Karpas-422 (cell line): Measurements from ENCODE around the gene SATL1. TPM values are rescaled to one million over a fixed set of nuclear protein-coding genes. Genes with fewer than 3 reads are reported as not detected.

Source experiments
- DNase-seq: peaks from one replicate; pipeline ENCODE4 v3.0.0-alpha.2; 2015
- H2AFZ ChIP-seq: fragments of 200-600 bp; sonication (generic); 2 replicates; pipeline ENCODE4 v1.6.1; 2014; ENCODE audit warnings: antibody characterized with exemption, low read length, mixed read lengths
- H3K27ac ChIP-seq: fragments of 200-600 bp; sonication (generic); 2 replicates; pipeline ENCODE4 v1.5.1; 2014; ENCODE audit warnings: mild to moderate bottlenecking, low read length, moderate library complexity
- H3K27me3 ChIP-seq: fragments of 200-600 bp; sonication (generic); 2 replicates; pipeline ENCODE4 v1.6.1; 2014; ENCODE audit warnings: low read length, mixed read lengths
- H3K36me3 ChIP-seq: fragments of 200-600 bp; sonication (generic); 2 replicates; pipeline ENCODE4 v1.6.1; 2014; ENCODE audit warnings: low read length, mixed read lengths; ENCODE audit not compliant: insufficient read depth
- H3K4me1 ChIP-seq: fragments of 200-600 bp; sonication (generic); 2 replicates; pipeline ENCODE4 v1.6.1; 2014; ENCODE audit warnings: mild to moderate bottlenecking, low read length, mixed read lengths
- H3K4me2 ChIP-seq: fragments of 200-600 bp; sonication (generic); 2 replicates; pipeline ENCODE4 v1.6.1; 2014; ENCODE audit warnings: low read length, low read depth, mild to moderate bottlenecking; ENCODE audit not compliant: poor library complexity, severe bottlenecking
- H3K4me3 ChIP-seq: fragments of 200-600 bp; sonication (generic); 2 replicates; pipeline ENCODE4 v1.5.1; 2014; ENCODE audit warnings: mild to moderate bottlenecking, antibody characterized with exemption, low read length, mixed read lengths
- H3K79me2 ChIP-seq: fragments of 200-600 bp; sonication (generic); 2 replicates; pipeline ENCODE4 v1.6.1; 2014; ENCODE audit warnings: mild to moderate bottlenecking, low read length, mixed read lengths
- H3K9ac ChIP-seq: fragments of 200-600 bp; sonication (generic); 2 replicates; pipeline ENCODE4 v1.6.0; 2014; ENCODE audit warnings: low read length
- H3K9me2 ChIP-seq: fragments of 200-600 bp; sonication (generic), shearing (Covaris generic); replicated peaks from 2 replicates; pipeline ENCODE4 v1.6.0; 2014; ENCODE audit warnings: mild to moderate bottlenecking, low read length, moderate library complexity; ENCODE audit not compliant: insufficient read depth
- H3K9me3 ChIP-seq: fragments of 300-700, 200-600 bp; sonication (generic); 2 replicates; pipeline ENCODE4 v1.6.1; 2014; ENCODE audit warnings: low read length, mixed read lengths
- H4K20me1 ChIP-seq: fragments of 200-600 bp; sonication (generic); 2 replicates; pipeline ENCODE4 v1.6.1; 2014; ENCODE audit warnings: mild to moderate bottlenecking, antibody characterized with exemption, low read length, low read depth; ENCODE audit not compliant: insufficient read depth
- total RNA-seq: library from RNA; depleted of rRNA; stranded (reverse); fragments of >200 nt; shearing (Covaris generic); gene quantifications from 2 replicates; pipeline ENCODE4 v1.2.3, GENCODE V29; 2014; ENCODE audit warnings: low replicate concordance

SATL1 gene
- total RNA-seq, 1 experiment from 2014 or later = 0.52 TPM

DNA sequence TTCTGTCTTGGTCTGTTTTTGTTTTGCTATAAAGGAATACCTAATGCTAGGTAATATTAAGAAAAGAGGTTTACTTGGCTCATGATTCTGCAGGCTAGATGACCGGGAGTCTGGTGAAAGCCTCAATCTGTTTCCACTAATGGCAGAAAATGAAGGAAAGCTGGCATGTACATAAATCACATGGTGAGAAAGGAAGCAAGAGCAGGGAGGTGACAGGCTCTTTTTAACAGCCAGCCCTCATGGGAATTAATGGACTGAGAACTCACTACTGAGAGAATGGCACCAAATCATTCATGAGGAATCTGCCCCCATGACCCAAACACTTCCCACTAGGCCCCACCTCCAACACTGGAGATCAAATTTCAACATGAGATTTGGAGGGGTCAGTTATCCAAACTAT, 27.6 kb downstream of the SATL1 start:
- H3K4me1 ChIP-seq = no peaks in the 10 kb centered on the region
- H3K36me3 ChIP-seq = no peaks in the 10 kb centered on the region
- H3K79me2 ChIP-seq = no peaks in the 10 kb centered on the region
- H3K27me3 ChIP-seq = no peaks in the 10 kb centered on the region
- no peak overlapping the region for H3K4me3 ChIP-seq
- no peak overlapping the region for H2AFZ ChIP-seq
- no peak overlapping the region for H3K9ac ChIP-seq
- no peak overlapping the region for H3K27ac ChIP-seq
- no peaks in the 10 kb centered on the region for H3K9me2 ChIP-seq
- no peak overlapping the region for H3K4me2 ChIP-seq
- H4K20me1 ChIP-seq = no peaks in the 10 kb centered on the region
- H3K9me3 ChIP-seq = peaks cover 5% of the 10 kb centered on the region; the same call in 1 of the 2 replicates
- no peak for DNase-seq

DNA sequence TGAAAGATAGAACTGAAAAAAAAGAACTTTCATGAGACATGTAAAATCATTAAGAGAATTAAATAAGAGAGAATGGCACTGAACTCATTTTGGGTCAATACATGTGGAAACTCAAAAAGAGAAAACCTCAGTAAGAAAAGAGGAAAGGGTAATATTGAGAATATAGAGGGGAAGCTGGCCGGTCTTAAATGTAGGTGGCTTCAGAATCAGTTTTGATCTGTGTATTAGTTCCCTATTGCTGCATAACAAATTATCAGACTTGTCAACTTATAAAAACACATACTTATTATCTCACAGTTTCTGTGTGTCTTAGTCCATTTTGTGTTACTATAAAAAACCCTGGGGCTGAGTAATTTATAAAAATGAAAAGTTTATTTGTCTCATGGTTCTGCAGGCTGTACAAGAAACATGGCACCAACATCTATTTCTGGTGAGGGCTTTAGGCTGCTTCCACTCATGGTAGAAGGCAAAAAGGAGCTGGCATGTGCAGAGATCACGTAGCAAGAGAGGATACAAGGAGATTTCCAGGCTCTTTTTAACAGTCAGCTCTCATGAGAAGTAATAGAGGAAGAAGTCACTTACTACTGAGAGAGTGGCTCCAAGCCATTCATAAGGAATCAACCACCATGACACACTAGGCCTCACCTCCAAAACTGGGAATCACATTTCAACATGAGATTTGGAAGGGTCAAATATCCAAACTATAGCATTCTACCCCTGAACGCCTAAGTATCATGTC, 29.6 kb downstream of the SATL1 start:
- H3K79me2 ChIP-seq = no peaks in the 10 kb centered on the region
- no peaks in the 10 kb centered on the region for H3K36me3 ChIP-seq
- no peaks in the 10 kb centered on the region for H4K20me1 ChIP-seq
- no peak overlapping the region for H2AFZ ChIP-seq
- H3K9me3 ChIP-seq = peaks cover 5% of the 10 kb centered on the region; the same call in 1 of the 2 replicates
- no peak overlapping the region for H3K4me2 ChIP-seq
- H3K27me3 ChIP-seq = no peaks in the 10 kb centered on the region
- no peak overlapping the region for H3K9ac ChIP-seq
- no peak overlapping the region for H3K27ac ChIP-seq
- no peaks in the 10 kb centered on the region for H3K4me1 ChIP-seq
- DNase-seq = no peak
- no peak overlapping the region for H3K4me3 ChIP-seq
- H3K9me2 ChIP-seq = no peaks in the 10 kb centered on the region

DNA sequence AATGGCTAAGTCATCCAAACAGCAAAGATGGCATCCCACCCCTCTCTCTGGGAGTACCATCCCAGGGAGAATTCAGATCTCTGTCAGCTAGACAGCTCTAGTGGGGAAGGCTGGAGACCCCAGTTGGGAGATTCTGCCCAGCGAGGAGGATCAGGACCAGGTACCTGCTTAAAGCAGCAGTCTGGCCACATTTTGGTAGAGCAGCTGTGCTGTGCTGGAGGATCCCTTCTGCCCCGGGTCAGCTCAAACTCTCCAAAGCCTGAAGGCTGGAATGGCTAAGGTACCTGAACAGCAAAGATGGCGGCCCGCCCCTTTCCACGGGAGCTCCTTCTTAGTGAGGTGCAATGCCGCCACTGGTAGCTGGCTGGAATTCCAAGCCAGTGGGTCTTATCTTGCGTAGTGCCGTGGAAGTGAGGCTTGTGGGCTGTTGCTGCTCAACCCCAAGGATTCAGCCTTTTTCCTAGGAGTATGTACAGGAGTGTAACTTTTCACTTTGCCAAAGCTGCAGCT, 40.1 kb downstream of the SATL1 start:
- H3K27me3 ChIP-seq = no peaks in the 10 kb centered on the region
- no peaks in the 10 kb centered on the region for H3K4me1 ChIP-seq
- no peak for DNase-seq
- H4K20me1 ChIP-seq = no peaks in the 10 kb centered on the region
- no peak overlapping the region for H2AFZ ChIP-seq
- no peaks in the 10 kb centered on the region for H3K9me2 ChIP-seq
- H3K4me3 ChIP-seq = no peak overlapping the region
- H3K27ac ChIP-seq = no peak overlapping the region
- no peak overlapping the region for H3K4me2 ChIP-seq
- no peaks in the 10 kb centered on the region for H3K36me3 ChIP-seq
- no peaks in the 10 kb centered on the region; the same call in 1 of the 2 replicates for H3K9me3 ChIP-seq
- H3K79me2 ChIP-seq = no peaks in the 10 kb centered on the region
- H3K9ac ChIP-seq = no peak overlapping the region

DNA sequence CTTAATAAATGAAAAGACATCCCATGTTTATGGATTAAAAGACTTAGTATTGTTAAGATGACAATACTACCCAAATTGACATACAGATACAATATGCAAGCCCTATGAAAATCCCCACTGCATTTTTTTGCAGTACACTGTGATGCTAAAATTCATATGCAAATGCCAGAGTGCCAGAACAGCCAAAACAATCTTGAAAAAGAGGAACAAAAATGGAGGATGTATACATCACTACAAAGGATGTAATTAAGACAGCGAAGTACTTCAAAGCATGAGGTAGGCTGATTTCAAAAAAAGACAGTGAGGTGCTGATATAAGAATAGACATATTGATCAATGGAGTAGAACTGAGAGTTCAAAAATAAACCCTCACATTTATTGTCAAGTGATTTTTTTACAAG, 47.3 kb downstream of the SATL1 start:
- Histone ChIP-seq H3K79me2 (no peaks in the 10 kb centered on the region), H3K36me3 (no peaks in the 10 kb centered on the region), H2AFZ (no peak overlapping the region), H3K27ac (no peak overlapping the region), H3K4me1 (no peaks in the 10 kb centered on the region), H3K9me3 (no peaks in the 10 kb centered on the region), H3K9ac (no peak overlapping the region), H3K4me2 (no peak overlapping the region), H3K27me3 (no peaks in the 10 kb centered on the region), H4K20me1 (no peaks in the 10 kb centered on the region), H3K9me2 (no peaks in the 10 kb centered on the region), H3K4me3 (no peak overlapping the region)
- no peak for DNase-seq

DNA sequence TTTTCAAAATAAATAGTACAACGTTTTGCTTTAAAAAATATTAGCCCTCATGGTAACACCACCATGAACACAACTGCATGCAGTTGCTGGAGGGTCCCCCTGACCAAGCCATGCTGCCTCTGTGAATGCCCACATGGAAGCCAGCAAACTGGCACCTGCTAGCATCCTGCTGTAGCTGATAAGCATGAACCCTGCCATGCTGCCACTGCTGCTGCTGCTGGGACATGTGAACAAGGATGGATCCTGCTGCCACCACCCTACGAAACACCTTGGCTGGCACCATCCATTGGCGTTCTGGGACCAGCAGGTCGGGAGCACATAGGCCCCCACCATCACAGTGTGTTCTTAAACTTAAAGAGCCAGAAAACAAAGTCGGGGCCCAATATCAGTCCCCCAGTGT, 83.9 kb downstream of the SATL1 start:
- H3K9ac ChIP-seq = no peak overlapping the region
- H3K27ac ChIP-seq = no peak overlapping the region
- no peak for DNase-seq
- H3K9me2 ChIP-seq = no peaks in the 10 kb centered on the region
- H3K27me3 ChIP-seq = no peaks in the 10 kb centered on the region
- no peak overlapping the region for H3K4me2 ChIP-seq
- no peaks in the 10 kb centered on the region for H3K4me1 ChIP-seq
- H3K36me3 ChIP-seq = no peaks in the 10 kb centered on the region
- H4K20me1 ChIP-seq = no peaks in the 10 kb centered on the region
- no peak overlapping the region for H2AFZ ChIP-seq
- no peak overlapping the region for H3K4me3 ChIP-seq
- no peaks in the 10 kb centered on the region for H3K79me2 ChIP-seq
- no peaks in the 10 kb centered on the region for H3K9me3 ChIP-seq

DNA sequence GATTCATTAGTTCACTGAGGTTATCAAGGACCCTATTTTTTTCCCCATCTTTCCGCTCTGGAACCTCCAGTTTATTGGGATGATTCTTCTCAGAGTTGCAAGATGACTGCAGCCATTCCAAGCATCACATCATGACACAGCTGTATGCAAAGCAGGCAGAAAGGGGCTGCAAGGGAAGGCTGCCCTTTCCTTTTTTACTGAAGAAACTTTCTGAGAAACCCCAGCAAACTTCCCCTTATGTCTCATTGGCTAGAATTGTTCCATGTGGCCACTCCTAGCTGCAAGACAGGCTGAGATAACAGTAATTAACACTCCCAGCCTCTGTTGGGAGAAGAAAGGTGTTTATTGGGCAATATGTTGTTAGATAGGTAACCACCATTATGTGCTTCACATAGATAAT, 102.6 kb downstream of the SATL1 start:
- Histone ChIP-seq H3K79me2 (no peaks in the 10 kb centered on the region), H3K4me2 (no peak overlapping the region), H3K9me3 (no peaks in the 10 kb centered on the region), H2AFZ (no peak overlapping the region), H4K20me1 (no peaks in the 10 kb centered on the region), H3K4me1 (peaks cover 2% of the 10 kb centered on the region; the same call in 1 of the 2 replicates), H3K27ac (no peak overlapping the region), H3K9ac (no peak overlapping the region), H3K36me3 (no peaks in the 10 kb centered on the region), H3K27me3 (no peaks in the 10 kb centered on the region), H3K4me3 (no peak overlapping the region), H3K9me2 (no peaks in the 10 kb centered on the region)
- no peak for DNase-seq

DNA sequence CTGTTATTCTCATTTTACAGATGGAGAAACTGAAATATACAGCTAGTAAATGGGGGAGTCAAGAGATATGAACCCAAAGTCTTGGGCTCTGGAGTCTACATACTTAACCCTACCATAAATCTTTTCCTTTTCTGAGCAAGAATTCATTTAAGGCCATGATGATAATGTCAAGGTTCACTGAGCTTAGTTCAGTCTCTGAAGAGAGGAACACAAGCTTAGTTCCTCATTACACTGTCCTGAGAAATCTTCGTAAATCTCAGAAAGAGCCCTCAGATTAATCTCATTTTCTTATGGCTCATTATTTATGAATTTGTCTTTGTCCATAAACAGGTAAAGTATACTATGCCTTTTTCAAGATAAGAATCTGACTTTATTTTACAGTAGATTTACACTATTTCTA, 104.2 kb downstream of the SATL1 start:
- Histone ChIP-seq H4K20me1 (no peaks in the 10 kb centered on the region), H3K9ac (no peak overlapping the region), H3K36me3 (no peaks in the 10 kb centered on the region), H2AFZ (no peak overlapping the region), H3K4me1 (peaks cover 2% of the 10 kb centered on the region; the same call in 1 of the 2 replicates), H3K27me3 (no peaks in the 10 kb centered on the region), H3K27ac (no peak overlapping the region), H3K9me3 (no peaks in the 10 kb centered on the region), H3K79me2 (no peaks in the 10 kb centered on the region), H3K4me3 (no peak overlapping the region), H3K9me2 (no peaks in the 10 kb centered on the region), H3K4me2 (no peak overlapping the region)
- no peak for DNase-seq

DNA sequence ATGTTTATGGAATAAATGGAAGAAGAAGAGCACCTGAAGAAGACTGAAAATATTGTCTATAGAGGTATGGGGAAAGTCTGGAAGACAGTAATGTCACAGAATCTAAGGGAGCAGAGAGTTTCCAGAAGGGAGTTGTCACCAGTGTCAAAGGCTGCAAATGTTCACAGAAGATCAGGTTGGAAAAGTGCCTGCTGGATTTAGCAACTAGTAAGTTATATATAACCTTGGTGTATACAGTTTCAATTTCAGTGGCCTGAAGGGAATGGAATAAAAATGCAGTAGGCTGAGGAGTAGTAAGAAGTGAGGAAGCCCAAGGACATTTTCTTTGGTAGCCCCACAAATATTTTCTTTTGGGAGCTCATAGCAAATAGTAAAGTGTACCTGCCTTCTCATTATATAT, 107.2 kb downstream of the SATL1 start:
- no peak overlapping the region for H2AFZ ChIP-seq
- no peak overlapping the region for H3K4me2 ChIP-seq
- no peaks in the 10 kb centered on the region for H3K79me2 ChIP-seq
- no peaks in the 10 kb centered on the region for H3K36me3 ChIP-seq
- DNase-seq = no peak
- no peaks in the 10 kb centered on the region for H3K9me3 ChIP-seq
- peaks cover 2% of the 10 kb centered on the region; the same call in 1 of the 2 replicates for H3K4me1 ChIP-seq
- H3K9me2 ChIP-seq = no peaks in the 10 kb centered on the region
- H3K27ac ChIP-seq = no peak overlapping the region
- no peaks in the 10 kb centered on the region for H4K20me1 ChIP-seq
- H3K27me3 ChIP-seq = no peaks in the 10 kb centered on the region
- no peak overlapping the region for H3K9ac ChIP-seq
- H3K4me3 ChIP-seq = no peak overlapping the region
